WTC11 (cell line): ENCODE data around the gene JAKMIP3.

ENCODE experiments used
- AFF4 ChIP-seq: sonication (generic); formaldehyde crosslinking; IDR thresholded peaks from 2 replicates; pipeline ENCODE4 v1.8.1; 2023; ENCODE audit warnings: mild to moderate bottlenecking, missing genetic modification reagents, borderline replicate concordance
- CREB1 ChIP-seq: sonication (generic); formaldehyde crosslinking; IDR thresholded peaks from 2 replicates; pipeline ENCODE4 v1.8.0; 2023; ENCODE audit warnings: mild to moderate bottlenecking, missing genetic modification reagents
- FOXJ3 ChIP-seq: sonication (generic); formaldehyde crosslinking; IDR thresholded peaks from 2 replicates; pipeline ENCODE4 v1.9.0; 2021; ENCODE audit warnings: missing genetic modification reagents, mild to moderate bottlenecking, borderline replicate concordance
- GABPB1 ChIP-seq: sonication (generic); formaldehyde crosslinking; IDR thresholded peaks from 2 replicates; pipeline ENCODE4 v1.8.1; 2023; ENCODE audit warnings: mild to moderate bottlenecking, missing genetic modification reagents
- KAT7 ChIP-seq: sonication (generic); formaldehyde crosslinking; IDR thresholded peaks from 2 replicates; pipeline ENCODE4 v1.8.1; 2023; ENCODE audit warnings: missing genetic modification reagents, mild to moderate bottlenecking, borderline replicate concordance
- MAX ChIP-seq: sonication (generic); formaldehyde crosslinking; IDR thresholded peaks from 2 replicates; pipeline ENCODE4 v1.8.0; 2022; ENCODE audit warnings: mild to moderate bottlenecking, missing genetic modification reagents
- MYBL2 ChIP-seq: sonication (generic); formaldehyde crosslinking; IDR thresholded peaks from 2 replicates; pipeline ENCODE4 v1.8.1; 2023; ENCODE audit warnings: mild to moderate bottlenecking, moderate library complexity, missing genetic modification reagents
- NR3C1 ChIP-seq: sonication (generic); formaldehyde crosslinking; conservative IDR thresholded peaks from 2 replicates; pipeline ENCODE4 v1.8.1; 2023; ENCODE audit warnings: low read depth, mild to moderate bottlenecking, missing genetic modification reagents
- PRDM15 ChIP-seq: sonication (generic); formaldehyde crosslinking; IDR thresholded peaks from 2 replicates; pipeline ENCODE4 v1.8.0; 2022; ENCODE audit warnings: missing genetic modification reagents
- USF1 ChIP-seq: sonication (generic); formaldehyde crosslinking; IDR thresholded peaks from 2 replicates; pipeline ENCODE4 v1.8.0; 2022; ENCODE audit warnings: mild to moderate bottlenecking, missing genetic modification reagents
- ZNF232 ChIP-seq: sonication (generic); formaldehyde crosslinking; IDR thresholded peaks from 2 replicates; pipeline ENCODE4 v1.8.0; 2022; ENCODE audit warnings: mild to moderate bottlenecking, missing genetic modification reagents
- TF ChIP-seq, protein P1 (sequence below): fragments of 200-600 bp; IDR thresholded peaks from 2 replicates; pipeline ENCODE4 v1.8.0; 2022; ENCODE audit warnings: antibody characterized with exemption

DNA sequence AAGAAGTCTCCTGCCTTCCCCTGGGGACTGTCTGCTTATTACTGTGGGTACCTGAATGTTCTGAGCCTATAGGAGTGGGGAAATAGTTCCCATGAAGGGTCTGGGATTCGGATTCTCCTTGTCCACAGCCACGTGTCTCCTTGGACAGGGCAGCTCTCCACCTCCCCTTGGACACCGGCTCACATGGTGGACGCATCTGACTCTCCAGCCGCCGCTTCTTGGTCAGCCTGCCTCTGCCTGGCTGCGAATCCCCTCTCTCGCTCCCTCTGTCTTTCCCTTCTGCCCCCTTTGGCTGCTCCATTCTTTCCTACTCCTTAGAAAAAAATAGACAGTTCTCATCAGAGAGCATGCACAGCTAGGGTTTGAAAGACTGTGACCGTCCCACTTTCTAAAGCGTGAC, 46.9 kb downstream of the JAKMIP3 start:
- TF ChIP-seq, protein P1, sequence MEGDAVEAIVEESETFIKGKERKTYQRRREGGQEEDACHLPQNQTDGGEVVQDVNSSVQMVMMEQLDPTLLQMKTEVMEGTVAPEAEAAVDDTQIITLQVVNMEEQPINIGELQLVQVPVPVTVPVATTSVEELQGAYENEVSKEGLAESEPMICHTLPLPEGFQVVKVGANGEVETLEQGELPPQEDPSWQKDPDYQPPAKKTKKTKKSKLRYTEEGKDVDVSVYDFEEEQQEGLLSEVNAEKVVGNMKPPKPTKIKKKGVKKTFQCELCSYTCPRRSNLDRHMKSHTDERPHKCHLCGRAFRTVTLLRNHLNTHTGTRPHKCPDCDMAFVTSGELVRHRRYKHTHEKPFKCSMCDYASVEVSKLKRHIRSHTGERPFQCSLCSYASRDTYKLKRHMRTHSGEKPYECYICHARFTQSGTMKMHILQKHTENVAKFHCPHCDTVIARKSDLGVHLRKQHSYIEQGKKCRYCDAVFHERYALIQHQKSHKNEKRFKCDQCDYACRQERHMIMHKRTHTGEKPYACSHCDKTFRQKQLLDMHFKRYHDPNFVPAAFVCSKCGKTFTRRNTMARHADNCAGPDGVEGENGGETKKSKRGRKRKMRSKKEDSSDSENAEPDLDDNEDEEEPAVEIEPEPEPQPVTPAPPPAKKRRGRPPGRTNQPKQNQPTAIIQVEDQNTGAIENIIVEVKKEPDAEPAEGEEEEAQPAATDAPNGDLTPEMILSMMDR, result no peak
- TF ChIP-seq NR3C1 (CRISPR knock-in tag), result no peak
- TF ChIP-seq KAT7 (CRISPR knock-in tag), result no peak
- TF ChIP-seq GABPB1 (CRISPR knock-in tag), result no peak
- TF ChIP-seq PRDM15 (CRISPR knock-in tag), result no peak
- no peak for TF ChIP-seq MAX
- TF ChIP-seq CREB1 (CRISPR knock-in tag), result no peak
- no peak for TF ChIP-seq USF1
- TF ChIP-seq ZNF232 (CRISPR knock-in tag), result no peak
- TF ChIP-seq AFF4 (CRISPR knock-in tag), result no peak
- no peak for TF ChIP-seq FOXJ3 (CRISPR knock-in tag)
- no peak for TF ChIP-seq MYBL2
